ENCODE measurements around the gene TEK.

DNA sequence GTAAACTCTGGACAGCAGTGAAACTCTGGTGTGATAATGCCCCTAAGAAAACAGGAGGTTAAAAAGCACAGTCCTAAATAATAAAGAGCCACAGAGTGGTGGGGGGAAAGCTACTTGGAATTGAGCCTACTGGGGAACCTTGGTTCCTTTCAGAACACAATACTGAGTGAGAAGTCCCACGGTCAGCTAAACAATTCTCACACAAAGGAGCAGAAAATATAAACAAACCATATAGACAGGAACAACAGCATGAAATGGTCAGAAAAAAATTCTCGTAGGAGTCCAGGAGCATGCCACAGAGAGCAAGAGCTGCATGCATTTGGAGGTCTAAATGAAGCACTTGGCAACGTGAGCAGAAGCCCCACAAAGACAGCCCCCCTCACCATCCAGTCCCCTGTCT lies 56.0 kb downstream of the TEK start:
- TF ChIP-seq, protein P1, sequence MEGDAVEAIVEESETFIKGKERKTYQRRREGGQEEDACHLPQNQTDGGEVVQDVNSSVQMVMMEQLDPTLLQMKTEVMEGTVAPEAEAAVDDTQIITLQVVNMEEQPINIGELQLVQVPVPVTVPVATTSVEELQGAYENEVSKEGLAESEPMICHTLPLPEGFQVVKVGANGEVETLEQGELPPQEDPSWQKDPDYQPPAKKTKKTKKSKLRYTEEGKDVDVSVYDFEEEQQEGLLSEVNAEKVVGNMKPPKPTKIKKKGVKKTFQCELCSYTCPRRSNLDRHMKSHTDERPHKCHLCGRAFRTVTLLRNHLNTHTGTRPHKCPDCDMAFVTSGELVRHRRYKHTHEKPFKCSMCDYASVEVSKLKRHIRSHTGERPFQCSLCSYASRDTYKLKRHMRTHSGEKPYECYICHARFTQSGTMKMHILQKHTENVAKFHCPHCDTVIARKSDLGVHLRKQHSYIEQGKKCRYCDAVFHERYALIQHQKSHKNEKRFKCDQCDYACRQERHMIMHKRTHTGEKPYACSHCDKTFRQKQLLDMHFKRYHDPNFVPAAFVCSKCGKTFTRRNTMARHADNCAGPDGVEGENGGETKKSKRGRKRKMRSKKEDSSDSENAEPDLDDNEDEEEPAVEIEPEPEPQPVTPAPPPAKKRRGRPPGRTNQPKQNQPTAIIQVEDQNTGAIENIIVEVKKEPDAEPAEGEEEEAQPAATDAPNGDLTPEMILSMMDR (conservative IDR thresholded peaks at IDR 0.05; ENCODE audit: low read length), result no peak
- no peak for TF ChIP-seq EZH2phosphoT487 (IDR thresholded peaks at IDR 0.05; ENCODE audit: borderline replicate concordance)

All from Loucy (cell line).